GM18868 (cell line): Measurements from ENCODE around the gene ACOXL.
"Not testable (repeated sequence)": the region's sequence is repeated elsewhere in the genome, so short reads cannot be mapped to it uniquely, and the experiment has no call there.

Experiments used
- ATAC-seq: cut with Tn5 transposase; IDR thresholded peaks from one replicate; pipeline ENCODE4 v1.9.1; 2021; ENCODE audit warnings: mild to moderate bottlenecking, moderate library complexity; ENCODE audit not compliant: unreplicated experiment

Gene ACOXL

GRCh38 chr2:111049792-111050640, 317.6 kb downstream of the ACOXL start:
- no peak for ATAC-seq

GRCh38 chr2:111050701-111051376, 318.5 kb downstream of the ACOXL start:
- ATAC-seq: no peak

GRCh38 chr2:111052621-111053020, 320.2 kb downstream of the ACOXL start:
- ATAC-seq: no peak

DNA sequence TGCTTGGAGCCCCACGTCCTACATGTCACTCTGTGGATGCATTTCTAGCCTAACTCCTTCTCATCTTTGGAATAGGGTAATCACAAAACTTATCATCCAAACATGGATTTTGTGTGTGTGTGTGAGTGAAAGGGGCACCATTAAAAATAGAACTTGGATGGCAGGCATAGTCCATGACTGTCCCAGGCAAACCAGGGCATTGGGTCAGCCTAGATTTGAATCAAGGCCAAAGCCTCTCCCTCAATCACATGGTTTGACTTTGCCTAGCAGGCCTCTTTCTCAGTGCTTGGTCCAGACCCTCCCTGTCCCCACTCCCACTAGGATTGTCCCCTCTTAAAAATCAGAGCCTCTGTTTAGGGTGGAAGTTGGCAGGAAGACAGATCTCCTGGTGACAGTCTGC, 320.9 kb downstream of the ACOXL start:
- no peak for ATAC-seq

DNA sequence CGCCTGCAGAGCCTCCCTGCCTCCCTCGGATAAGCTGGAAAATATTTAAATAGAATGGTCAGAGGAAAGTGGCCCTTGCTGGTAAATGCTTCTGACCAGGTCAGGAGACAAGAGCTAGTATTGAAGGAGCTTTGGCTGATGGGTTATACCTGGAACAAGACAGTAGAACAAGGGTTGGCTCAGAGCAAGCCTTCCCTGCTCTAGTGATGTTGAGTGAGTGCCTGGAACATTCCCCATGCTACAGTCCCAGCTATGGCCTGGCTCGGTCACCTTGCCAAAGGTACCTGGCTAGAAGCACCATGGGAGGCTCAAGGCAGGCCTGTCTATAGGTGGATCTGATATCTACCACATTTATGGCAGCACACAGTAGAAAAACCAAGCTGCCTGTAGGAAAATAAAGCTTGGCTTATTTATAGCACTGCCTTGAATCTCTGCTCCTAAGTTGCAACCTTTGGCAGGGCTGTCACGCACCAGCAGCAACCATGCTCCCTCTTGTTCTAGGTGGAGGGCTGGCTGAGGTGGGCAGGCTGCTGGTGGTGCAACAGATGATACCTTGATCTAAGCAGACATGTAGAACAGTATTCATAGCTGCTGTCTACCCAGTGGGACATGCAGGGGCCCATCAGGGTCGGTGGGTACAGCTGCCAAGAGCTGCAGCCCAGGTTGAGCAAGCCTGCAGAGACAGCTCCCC, 321.6 kb downstream of the ACOXL start:
- no peak for ATAC-seq

- peak; percentile 69 for ATAC-seq
Observed at GRCh38 chr2:111054791-111055691, 322.7 kb downstream of the ACOXL start.

- no peak for ATAC-seq
Observed at GRCh38 chr2:111055735-111056134, 323.4 kb downstream of the ACOXL start.

DNA sequence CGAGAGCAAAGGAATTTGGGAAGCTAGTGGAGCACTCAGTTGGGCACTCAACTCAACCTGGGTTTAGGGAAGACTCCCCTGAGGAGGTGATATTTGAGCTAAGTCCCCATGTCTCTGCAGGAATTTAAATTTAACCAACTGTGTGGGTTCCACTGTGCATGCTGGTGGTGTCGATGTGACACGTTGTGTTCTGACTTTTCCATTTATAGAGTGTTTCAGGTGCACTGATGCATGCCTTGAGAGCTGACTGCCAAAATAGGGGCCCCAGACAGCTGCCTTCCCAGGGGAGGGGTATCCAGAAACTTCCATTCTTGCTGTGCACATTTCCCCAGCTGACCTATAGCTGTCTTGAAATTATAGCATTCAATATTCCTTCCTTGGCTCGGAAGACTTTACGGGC, 324.7 kb downstream of the ACOXL start:
- no peak for ATAC-seq

DNA sequence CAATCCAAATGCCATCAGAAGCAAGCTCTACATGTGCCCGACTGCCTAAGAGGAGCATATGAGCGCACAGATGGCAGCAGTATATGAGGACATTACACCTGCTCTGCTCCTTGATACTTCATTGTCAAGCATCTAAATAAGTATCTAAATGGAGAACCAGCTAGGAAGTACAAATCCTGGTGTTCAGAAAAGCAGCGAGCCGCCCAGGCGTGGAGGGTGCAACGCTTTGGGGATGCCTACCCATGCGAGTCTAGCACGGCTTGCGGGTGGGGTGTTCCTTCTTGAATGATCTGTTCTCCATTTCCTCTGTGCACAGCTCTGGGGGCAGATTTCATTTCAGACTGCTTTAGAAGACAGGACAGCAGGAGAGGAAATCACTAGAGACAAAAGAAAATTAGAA, 325.3 kb downstream of the ACOXL start:
- ATAC-seq: no peak

DNA sequence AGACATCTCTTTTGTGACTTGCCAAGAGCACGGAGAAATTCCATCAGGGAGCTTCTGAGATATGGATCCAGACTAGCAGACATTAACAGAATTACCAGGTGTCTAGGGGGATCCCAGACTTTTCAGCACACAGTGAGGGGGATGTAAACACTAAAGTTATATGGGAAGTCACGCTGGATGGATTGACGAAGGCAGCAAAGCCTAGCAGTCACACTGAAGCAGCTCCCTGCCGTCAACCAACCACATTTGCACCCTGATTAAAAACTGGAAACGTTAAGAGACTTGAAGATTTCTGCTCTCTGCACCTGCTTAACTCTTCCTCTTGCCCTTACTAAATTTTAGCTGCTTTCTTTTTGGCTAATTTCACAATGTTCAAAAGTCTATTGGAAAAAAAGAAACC, 325.9 kb downstream of the ACOXL start:
- no peak for ATAC-seq

GRCh38 chr2:111061191-111061590, 328.8 kb downstream of the ACOXL start:
- ATAC-seq: no peak

GRCh38 chr2:111062417-111062816, 330.0 kb downstream of the ACOXL start:
- no peak for ATAC-seq

DNA sequence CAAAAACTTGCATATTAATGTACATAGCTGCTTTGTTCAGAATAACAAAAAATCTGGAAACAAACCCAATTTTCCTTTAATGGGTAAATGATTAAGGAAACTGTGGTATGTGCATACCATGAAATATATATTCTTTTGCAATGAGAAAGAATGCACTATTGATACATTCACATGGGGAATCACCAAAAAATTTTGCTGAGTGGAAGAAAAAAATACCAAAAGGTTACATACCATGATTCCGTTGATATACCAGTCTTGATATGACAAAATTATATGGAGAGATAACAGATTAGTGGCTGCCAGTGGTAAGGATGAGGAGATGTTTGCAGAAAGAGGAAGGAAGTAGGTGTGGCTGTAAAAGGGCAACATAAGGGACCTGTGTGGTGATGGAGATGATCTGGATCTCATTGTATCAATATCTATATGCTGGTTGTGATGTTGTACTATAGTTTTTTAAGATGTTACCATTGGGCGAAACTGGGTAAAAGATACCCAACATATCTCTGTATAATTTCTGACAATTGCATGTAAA, 333.8 kb downstream of the ACOXL start:
- ATAC-seq: no peak

DNA sequence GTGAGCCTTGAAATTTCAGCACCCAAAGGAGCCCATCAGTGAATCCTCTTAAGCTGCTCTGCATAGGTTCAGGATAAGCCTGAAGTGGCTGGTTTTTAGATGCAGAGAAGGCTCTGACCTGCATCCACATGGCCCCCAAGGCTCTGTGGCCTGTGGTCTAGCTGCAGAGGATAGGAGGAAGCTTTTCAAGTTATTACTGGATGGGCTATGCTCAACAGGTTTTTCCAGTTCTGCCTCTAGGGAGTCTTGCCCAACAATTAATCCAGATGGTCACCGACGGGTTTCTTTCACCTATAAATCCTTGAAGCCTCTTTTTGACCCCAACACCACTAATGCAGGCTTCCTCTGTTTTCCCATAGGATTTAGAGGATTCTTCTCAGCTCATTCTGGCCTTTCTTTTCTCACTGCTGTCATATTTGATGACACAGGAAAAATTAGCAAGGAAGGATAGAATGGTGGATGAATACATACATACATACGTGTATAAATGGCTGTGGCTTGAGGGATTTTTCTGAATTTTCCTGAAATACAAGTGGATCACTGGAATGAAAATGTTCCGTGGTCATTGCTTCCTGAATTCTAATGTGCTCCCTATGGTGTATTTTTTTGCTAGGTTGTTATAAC, 336.2 kb downstream of the ACOXL start:
- ATAC-seq: no peak

DNA sequence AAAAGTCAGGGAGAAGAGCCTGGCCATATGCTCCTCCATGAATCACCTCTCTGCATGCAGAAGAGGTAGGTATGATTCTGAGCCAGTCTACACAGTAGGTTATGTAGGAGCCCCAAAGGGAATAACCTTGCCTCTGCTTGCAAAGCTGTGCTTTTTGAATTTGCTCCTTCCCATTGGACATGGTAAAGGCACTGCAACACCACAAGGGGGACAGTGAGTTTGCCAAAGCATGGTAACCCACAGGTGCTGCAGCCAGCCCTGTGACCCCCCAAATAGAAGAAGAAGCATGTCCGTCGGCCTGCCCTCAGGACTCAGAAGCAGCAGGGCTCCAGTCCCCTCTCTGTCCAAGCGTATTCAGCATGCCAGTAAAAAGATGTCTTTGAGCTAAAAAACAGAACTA, 337.3 kb downstream of the ACOXL start:
- no peak for ATAC-seq

DNA sequence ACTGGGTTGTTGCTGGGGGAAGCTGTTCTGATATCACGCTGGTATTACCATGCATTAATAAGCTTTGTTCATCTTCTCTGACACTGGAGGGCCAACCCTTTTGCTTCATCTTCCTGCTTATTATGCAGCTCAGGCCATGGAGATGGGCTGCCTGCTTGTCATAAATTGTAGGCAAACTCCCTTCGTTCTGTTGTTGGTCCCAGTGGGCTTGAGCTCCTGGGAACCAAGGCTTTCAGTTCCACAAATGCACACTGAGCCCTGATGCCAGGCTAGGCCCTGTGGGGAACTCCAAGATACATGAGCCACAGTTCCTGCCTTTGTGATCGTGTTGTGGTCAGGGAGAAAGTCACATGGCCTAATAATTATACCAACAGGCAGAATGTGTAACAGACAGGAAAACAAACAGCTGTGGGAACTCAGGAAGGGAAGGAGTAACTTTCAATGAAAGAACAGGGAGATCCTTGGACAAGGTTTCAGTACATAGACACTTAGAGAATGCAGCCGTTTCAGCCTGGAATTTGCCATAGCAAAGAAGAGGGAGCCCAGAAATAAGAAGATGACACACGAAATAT, 339.3 kb downstream of the ACOXL start:
- ATAC-seq: no peak

- no peak for ATAC-seq
Observed at GRCh38 chr2:111072220-111072871, 340.0 kb downstream of the ACOXL start.

DNA sequence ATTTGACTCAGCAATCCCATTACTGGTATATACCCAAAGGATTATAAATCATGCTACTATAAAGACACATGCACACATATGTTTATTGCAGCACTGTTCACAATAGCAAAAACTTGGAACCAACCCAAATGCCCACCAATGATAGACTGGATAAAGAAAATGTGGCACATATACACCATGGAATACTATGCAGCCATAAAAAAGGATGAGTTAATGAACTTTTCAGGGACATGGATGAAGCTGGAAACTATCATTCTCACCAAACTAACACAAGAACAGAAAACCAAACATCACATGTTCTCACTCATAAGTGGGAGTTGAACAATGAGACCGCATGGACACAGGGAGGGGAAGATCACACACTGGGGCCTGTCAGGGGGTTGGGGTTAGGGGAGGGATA, 350.3 kb downstream of the ACOXL start:
- ATAC-seq: not testable (repeated sequence)

DNA sequence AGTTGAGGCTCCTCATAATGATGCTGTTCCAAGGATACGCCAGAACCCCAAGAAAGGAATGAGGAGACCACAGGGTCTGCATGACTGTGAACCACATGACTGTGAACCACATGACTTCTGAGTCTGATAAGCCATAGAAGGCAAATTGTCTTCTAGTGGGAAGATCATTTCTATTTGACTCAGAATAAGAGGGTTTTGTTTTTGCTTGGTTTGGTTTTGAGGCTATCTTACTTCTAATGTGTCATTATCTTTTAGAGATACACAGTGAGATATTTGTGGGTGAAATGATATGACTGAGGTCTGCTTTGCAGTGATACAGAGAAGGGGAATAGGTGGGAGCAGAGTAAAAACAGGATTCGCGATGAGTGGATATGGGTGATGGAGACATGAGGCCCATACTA, 359.4 kb downstream of the ACOXL start:
- no peak for ATAC-seq
